ENCODE results near the gene SMYD1.

SMYD1 gene

DNA sequence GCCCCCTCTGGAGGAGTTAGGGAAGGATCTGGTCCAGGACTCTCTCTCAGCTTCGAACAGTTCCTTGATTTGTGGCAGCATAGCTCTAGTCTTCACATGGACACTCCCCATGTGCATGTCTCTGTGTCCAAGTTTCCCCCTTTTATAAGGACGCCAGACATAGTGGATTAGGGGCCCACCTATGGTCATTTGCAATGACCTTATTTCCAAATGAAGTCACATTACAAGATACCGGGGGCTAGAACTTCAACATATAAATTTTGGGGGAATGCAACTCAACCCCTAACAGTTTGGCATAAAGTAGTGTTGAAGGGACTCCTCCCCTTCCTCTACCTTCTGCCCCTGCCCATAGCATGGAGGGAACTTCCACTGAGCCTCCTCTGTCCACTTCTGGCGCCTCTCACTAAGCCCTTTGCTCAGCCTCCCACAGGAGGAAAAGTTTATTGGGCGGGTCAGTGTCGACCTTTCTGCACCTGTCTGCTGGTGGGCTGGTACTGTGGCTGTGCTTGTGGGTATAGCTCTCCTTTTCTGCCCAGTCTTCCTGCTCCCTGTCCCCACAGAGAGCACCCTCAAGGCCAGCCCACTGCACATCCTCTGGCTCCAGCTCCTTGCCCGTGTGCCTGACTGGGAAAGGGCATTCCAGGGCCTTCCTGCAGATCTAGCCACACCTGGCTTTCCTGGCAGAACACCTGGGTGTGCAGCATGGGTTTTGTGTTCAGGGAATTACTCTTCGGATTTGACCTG is 54.7 kb downstream of the SMYD1 start:
- no peaks in the 10 kb centered on the region for H4K20me1 ChIP-seq (ENCODE audit: insufficient read depth)
- no peaks in the 10 kb centered on the region for H3K4me1 ChIP-seq (ENCODE audit: low read depth, poor library complexity, severe bottlenecking)
- H3K79me2 ChIP-seq (ENCODE audit: insufficient read depth, low read depth), result no peaks in the 10 kb centered on the region
- no peak overlapping the region for H2AFZ ChIP-seq (ENCODE audit: low read depth)
- no peak overlapping the region for H3K9ac ChIP-seq
- H3K36me3 ChIP-seq (ENCODE audit: insufficient read depth), result no peaks in the 10 kb centered on the region
- no peak for TF ChIP-seq CTCF (conservative IDR thresholded peaks at IDR 0.05; ENCODE audit: low read depth, low read length)
- no peak overlapping the region for H3K4me3 ChIP-seq (IDR thresholded peaks at IDR 0.05; ENCODE audit: insufficient read depth, low read depth, low read length)
- H3K4me2 ChIP-seq, result no peak overlapping the region
- no peaks in the 10 kb centered on the region for H3K27me3 ChIP-seq (ENCODE audit: insufficient read depth, low read depth)
- H3K27ac ChIP-seq, result no peak overlapping the region

- H3K27me3 ChIP-seq (ENCODE audit: insufficient read depth, low read depth), result no peaks in the 10 kb centered on the region
Measured at GRCh38 chr2:88123164-88123974, 55.7 kb downstream of the SMYD1 start.

DNA sequence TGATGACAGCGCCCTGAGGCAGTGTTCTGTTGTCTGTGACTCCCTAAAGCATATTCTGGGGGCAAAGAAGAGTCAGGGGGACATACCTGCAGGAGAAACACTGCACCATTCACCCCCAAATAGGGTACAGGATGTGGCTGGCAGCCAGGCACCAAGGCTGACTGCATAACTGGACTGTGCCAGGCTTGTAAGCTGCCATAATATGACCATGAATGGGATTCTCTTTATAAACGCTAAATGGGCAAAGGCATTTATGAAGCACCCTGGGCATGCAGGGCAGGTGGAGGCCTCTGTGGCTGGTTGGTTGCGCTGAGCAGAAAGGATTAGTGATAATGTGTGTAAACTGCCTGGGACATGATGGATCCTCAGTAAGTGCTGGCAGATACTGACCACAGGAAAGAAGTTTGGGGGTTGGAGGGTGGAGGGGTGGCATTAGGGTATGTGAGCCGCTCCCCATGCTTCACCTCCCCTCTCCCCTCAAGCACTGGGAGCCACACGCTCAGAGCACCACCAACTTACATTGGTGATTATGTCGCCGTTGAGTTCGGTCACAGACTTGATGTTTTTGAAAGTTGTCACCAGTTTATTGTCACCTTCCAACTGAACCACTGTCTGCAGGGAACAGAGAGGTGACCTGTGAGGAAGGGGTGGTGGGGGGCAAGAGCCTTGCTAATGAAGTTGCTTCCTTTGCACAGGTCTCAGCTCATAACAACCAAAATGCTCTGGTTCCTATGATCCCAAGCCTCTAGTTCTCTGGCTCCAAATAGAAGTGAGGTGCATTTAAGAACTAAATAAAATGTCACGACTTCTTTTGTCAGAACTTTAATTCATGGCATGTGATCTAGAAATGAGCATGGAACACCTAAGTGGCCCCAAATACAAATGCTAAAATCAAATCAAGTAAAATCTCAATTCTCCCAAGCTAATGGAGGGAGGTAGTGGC is 56.6 kb downstream of the SMYD1 start:
- H3K27me3 ChIP-seq (ENCODE audit: insufficient read depth, low read depth), result no peaks in the 10 kb centered on the region
- TF ChIP-seq CTCF (conservative IDR thresholded peaks at IDR 0.05; ENCODE audit: low read depth, low read length), result no peak

More at GRCh38 chr2:88123164-88123974, 55.7 kb downstream of the SMYD1 start:
- H3K79me2 ChIP-seq (ENCODE audit: insufficient read depth, low read depth), result no peaks in the 10 kb centered on the region
- TF ChIP-seq CTCF (conservative IDR thresholded peaks at IDR 0.05; ENCODE audit: low read depth, low read length), result no peak
- H4K20me1 ChIP-seq (ENCODE audit: insufficient read depth), result no peaks in the 10 kb centered on the region
- H3K36me3 ChIP-seq (ENCODE audit: insufficient read depth), result no peaks in the 10 kb centered on the region
- no peak overlapping the region for H3K27ac ChIP-seq
- H2AFZ ChIP-seq (ENCODE audit: low read depth), result no peak overlapping the region
- H3K4me2 ChIP-seq, result no peak overlapping the region
- no peak overlapping the region for H3K4me3 ChIP-seq (IDR thresholded peaks at IDR 0.05; ENCODE audit: insufficient read depth, low read depth, low read length)
- H3K9ac ChIP-seq, result no peak overlapping the region
- no peaks in the 10 kb centered on the region for H3K4me1 ChIP-seq (ENCODE audit: low read depth, poor library complexity, severe bottlenecking)

GRCh38 chr2:88125344-88125923 is 57.8 kb downstream of the SMYD1 start:
- no peak overlapping the region for H3K4me3 ChIP-seq (IDR thresholded peaks at IDR 0.05; ENCODE audit: insufficient read depth, low read depth, low read length)
- H3K79me2 ChIP-seq (ENCODE audit: insufficient read depth, low read depth), result no peaks in the 10 kb centered on the region
- H2AFZ ChIP-seq (ENCODE audit: low read depth), result no peak overlapping the region
- no peak overlapping the region for H3K9ac ChIP-seq
- H3K4me1 ChIP-seq (ENCODE audit: low read depth, poor library complexity, severe bottlenecking), result no peaks in the 10 kb centered on the region
- no peaks in the 10 kb centered on the region for H3K36me3 ChIP-seq (ENCODE audit: insufficient read depth)
- no peak overlapping the region for H3K27ac ChIP-seq
- TF ChIP-seq CTCF (conservative IDR thresholded peaks at IDR 0.05; ENCODE audit: low read depth, low read length), result no peak
- no peaks in the 10 kb centered on the region for H3K27me3 ChIP-seq (ENCODE audit: insufficient read depth, low read depth)
- no peaks in the 10 kb centered on the region for H4K20me1 ChIP-seq (ENCODE audit: insufficient read depth)
- no peak overlapping the region for H3K4me2 ChIP-seq

More for the DNA sequence above, 56.6 kb downstream of the SMYD1 start:
- Histone ChIP-seq H3K27ac (no peak overlapping the region), H3K79me2 (ENCODE audit: insufficient read depth, low read depth) (no peaks in the 10 kb centered on the region), H3K4me3 (IDR thresholded peaks at IDR 0.05; ENCODE audit: insufficient read depth, low read depth, low read length) (no peak overlapping the region), H3K4me2 (no peak overlapping the region), H3K4me1 (ENCODE audit: low read depth, poor library complexity, severe bottlenecking) (no peaks in the 10 kb centered on the region), H3K9ac (no peak overlapping the region), H3K36me3 (ENCODE audit: insufficient read depth) (no peaks in the 10 kb centered on the region), H2AFZ (ENCODE audit: low read depth) (no peak overlapping the region), H4K20me1 (ENCODE audit: insufficient read depth) (no peaks in the 10 kb centered on the region)
